ENCODE results near the gene SDK2. TPM values are rescaled to one million over a fixed set of nuclear protein-coding genes. Genes with fewer than 3 reads are reported as not detected.

SDK2 gene
- total RNA-seq, 1 donor: under 0.01 TPM

DNA sequence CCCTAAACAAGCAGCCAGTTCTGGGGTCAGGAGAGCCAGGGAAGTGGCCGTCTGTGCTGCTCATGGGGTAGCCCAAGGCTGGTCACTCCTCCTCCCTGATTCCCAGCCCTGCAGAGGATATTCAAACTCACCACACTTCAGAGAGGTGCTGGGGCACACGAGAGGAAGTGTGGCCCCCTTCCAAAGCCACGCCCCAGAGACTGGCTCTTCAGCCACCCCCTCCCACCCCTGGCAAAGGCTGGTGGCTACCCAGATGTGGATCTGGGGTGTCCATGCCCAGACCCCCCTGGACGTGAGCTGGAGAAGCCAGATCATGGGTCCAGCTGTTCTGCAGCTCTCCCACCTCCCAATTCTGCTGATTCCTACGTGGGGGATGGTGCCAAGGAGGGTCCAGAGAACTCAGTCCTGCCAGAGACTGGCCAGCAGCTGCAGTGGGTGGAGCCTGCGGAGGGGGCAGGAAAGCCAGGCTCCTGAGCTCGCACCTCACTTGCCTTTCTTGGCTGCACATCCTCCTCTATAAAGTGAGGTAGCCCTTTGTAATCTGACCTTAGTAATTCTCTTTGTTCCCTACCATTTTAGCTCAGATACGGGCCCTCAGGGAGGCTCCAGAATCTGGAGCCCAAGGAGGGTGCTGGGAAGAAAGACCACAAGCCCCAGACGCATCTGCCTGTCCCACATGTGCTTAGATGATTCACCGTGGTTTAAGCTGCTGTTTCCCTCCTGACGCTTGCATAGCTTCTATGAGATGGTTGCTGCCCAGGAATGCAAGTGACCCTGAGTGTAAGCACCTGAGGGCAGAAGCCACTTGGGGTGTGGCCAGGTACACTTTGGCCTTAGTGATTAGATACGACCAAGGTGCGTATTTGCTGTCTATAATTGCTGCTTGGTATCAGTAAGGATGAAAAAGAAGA lies 15.3 kb downstream of the SDK2 start:
- TF ChIP-seq, protein P1, sequence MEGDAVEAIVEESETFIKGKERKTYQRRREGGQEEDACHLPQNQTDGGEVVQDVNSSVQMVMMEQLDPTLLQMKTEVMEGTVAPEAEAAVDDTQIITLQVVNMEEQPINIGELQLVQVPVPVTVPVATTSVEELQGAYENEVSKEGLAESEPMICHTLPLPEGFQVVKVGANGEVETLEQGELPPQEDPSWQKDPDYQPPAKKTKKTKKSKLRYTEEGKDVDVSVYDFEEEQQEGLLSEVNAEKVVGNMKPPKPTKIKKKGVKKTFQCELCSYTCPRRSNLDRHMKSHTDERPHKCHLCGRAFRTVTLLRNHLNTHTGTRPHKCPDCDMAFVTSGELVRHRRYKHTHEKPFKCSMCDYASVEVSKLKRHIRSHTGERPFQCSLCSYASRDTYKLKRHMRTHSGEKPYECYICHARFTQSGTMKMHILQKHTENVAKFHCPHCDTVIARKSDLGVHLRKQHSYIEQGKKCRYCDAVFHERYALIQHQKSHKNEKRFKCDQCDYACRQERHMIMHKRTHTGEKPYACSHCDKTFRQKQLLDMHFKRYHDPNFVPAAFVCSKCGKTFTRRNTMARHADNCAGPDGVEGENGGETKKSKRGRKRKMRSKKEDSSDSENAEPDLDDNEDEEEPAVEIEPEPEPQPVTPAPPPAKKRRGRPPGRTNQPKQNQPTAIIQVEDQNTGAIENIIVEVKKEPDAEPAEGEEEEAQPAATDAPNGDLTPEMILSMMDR (IDR thresholded peaks at IDR 0.05; ENCODE audit: insufficient read depth, low read depth, low read length): no peak
- no peak overlapping the region for H3K4me3 ChIP-seq (ENCODE audit: low read depth, low read length)
- no peak for DNase-seq (ENCODE audit: low read depth)

DNA sequence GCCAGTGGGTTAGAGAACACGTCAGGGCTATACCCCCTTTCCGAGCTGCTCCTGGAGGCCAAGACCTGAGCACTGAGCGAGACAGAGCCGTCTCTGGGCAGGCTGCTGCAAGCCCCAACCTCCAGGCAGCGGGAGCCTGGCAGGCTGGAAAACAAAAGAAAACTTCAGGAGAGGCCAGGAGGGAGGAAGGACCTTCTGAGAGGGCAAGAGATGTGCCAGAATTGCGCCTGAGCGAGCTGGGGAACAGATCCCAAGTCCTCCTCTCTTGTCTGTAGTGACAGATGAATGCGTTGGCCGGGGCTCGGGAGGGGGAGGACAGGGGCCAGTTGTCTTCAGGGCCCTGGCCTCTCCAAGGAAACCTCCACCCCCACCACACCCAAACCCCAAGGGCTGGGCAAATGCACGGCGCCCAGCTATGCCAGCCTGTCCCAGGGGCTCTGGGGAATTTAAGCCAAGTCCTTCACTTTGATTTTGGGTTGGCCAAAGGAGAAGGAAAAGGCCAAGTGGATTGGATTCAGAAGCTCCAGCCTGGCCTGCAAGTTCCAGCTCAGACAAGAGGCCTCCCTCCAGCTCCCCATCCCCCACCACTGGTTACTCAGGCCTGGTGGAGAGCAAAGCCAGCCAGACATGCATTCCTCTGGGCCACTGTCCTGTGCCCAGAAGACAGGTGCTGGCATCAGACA lies 18.1 kb downstream of the SDK2 start:
- TF ChIP-seq, protein P1 (IDR thresholded peaks at IDR 0.05; ENCODE audit: insufficient read depth, low read depth, low read length): no peak
- H3K4me3 ChIP-seq (ENCODE audit: low read depth, low read length): no peak overlapping the region
- no peak for DNase-seq (ENCODE audit: low read depth)

DNA sequence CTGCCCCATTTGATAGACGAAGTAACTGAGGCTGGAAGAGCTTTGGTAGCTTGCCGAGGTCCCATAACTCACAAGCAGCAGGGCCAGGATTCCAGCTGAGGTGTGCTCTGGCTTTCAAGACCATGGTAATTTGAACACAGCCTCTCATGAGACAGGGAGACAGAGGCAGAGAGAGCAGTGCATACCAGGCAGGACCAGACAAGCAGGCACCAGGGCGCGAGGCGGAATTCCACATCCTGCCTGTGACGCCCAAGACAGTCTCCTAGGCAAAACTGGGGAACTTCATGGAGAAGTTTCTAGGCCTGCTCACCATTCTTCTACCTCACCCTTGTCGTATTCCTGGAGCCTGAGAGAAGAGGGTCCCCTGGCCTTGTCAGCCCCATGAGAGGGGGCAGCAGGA lies 19.2 kb downstream of the SDK2 start:
- TF ChIP-seq, protein P1 (IDR thresholded peaks at IDR 0.05; ENCODE audit: insufficient read depth, low read depth, low read length): no peak
- DNase-seq (ENCODE audit: low read depth): no peak
- no peak overlapping the region for H3K4me3 ChIP-seq (ENCODE audit: low read depth, low read length)

DNA sequence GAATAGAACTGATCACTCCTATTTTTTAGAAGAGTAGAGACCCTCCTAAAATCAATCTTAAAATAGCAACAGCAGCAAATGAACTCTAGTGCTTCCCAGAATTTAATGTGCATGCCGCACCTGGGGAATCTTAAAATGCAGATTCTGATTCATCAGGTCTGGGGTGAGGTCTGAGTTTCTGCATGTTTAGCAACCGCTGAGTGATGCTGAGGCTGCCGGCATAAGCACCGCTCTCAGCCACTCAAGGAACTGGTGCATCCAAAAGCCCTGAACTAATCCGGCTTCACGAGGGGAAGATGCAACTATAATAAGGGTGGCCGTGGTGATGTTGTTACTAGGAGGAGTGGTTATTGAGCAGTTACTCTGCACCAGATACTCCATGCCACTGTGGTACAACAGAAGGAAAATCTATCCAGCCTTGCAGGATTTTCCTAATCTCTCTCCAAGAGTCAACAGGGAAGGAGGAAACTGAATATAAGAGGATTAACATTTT lies 19.7 kb downstream of the SDK2 start:
- no peak overlapping the region for H3K4me3 ChIP-seq (ENCODE audit: low read depth, low read length)
- TF ChIP-seq, protein P1 (IDR thresholded peaks at IDR 0.05; ENCODE audit: insufficient read depth, low read depth, low read length): no peak
- DNase-seq (ENCODE audit: low read depth): no peak

DNA sequence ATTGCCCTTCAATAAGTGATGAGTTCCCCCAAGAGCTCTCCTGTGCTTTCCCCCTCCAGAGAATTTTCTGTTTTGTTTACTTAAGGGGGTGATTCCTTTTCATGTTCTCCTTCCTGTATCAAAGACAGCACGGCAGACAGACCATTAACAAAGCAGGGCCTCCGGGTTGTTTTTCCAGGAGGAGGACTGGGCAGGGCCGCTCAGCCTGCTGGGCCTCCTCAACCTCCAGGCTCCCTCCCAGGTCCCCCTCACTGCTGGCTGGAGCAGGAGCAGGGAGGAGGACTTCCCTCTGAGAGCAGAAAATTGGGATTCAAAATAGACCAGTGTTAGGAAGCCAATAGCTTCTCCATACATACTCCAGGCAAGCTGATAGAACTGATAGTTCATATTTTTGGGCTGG lies 20.4 kb downstream of the SDK2 start:
- DNase-seq (ENCODE audit: low read depth): no peak
- no peak overlapping the region for H3K4me3 ChIP-seq (ENCODE audit: low read depth, low read length)
- TF ChIP-seq, protein P1 (IDR thresholded peaks at IDR 0.05; ENCODE audit: insufficient read depth, low read depth, low read length): no peak

DNA sequence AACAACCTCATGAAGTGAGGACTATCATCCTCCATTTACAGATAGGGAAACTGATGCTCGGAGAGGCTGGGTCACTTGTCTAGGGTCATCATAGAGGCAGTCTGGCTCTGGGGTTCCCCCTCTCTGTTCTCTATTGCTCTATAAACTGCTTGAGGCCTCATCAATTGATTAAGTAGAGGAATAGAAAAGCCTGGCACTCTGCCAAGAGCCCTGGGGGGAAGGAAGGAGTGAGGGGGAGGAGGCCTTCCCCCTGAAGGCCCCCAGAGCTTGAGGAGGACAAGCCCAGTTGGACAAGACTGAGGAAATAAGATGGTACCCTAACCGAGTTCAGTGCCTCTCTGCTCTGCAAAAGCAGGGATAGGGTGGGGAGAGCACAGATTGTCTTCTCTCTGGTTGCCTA lies 21.0 kb downstream of the SDK2 start:
- no peak for DNase-seq (ENCODE audit: low read depth)
- TF ChIP-seq, protein P1 (IDR thresholded peaks at IDR 0.05; ENCODE audit: insufficient read depth, low read depth, low read length): no peak
- H3K4me3 ChIP-seq (ENCODE audit: low read depth, low read length): no peak overlapping the region
